Testis (tissue), 3 donors: ENCODE results near the gene LPIN1. TPM values are rescaled to one million over a fixed set of nuclear protein-coding genes. Genes with fewer than 3 reads are reported as not detected.

Source experiments
- DNase-seq: peaks from one replicate; pipeline ENCODE4 v3.0.0-alpha.2; 2019
- H3K27ac ChIP-seq, 2 donors: fragments of 200-600 bp; sonication (generic); one replicate each; pipeline ENCODE4 v1.5.1; 2019
- H3K27me3 ChIP-seq: fragments of 200-600 bp; sonication (generic); one replicate; pipeline ENCODE4 v1.5.1; 2019
- H3K36me3 ChIP-seq: fragments of 200-600 bp; sonication (generic); one replicate; pipeline ENCODE4 v1.5.1; 2017; ENCODE audit warnings: low read depth; ENCODE audit errors: missing control alignments
- H3K4me1 ChIP-seq: fragments of 200-600 bp; sonication (generic); one replicate; pipeline ENCODE4 v1.5.1; 2019
- H3K4me3 ChIP-seq, 2 donors: fragments of 200-600 bp; sonication (generic); one replicate each; pipeline ENCODE4 v1.5.1; 2017 to 2019
- H3K9me3 ChIP-seq: fragments of 200-600 bp; sonication (generic); one replicate; pipeline ENCODE4 v1.5.1; 2017
- CTCF ChIP-seq, 3 experiments: fragments of 450-650 bp in 2 of 3; fragments of 200-600 bp in 1 of 3; sonication (generic) in 1 of 3; IDR thresholded peaks; one replicate each; pipeline ENCODE4 v1.5.1; 2016 to 2019; ENCODE audit warnings: antibody characterized with exemption in 3 of 3, mild to moderate bottlenecking in 2 of 3, moderate library complexity in 1 of 3
- POLR2A ChIP-seq: fragments of 450-650 bp; IDR thresholded peaks from one replicate; pipeline ENCODE4 v1.6.1; 2017; ENCODE audit warnings: antibody characterized with exemption, mild to moderate bottlenecking, moderate library complexity
- WGBS, 2 donors: methylation state at CpG; one replicate each; pipeline ENCODE4 v1.1.5; 2018; 5-methylcytosine and 5-hydroxymethylcytosine counted together
- intact Hi-C: fragments of 100-400 bp; cut with DNase I; formaldehyde crosslinking; loops from one replicate; pipeline ENCODE4 v1.15.1; 2023; ENCODE audit warnings: low total_unique reads
- polyA plus RNA-seq: library from polyadenylated mRNA; stranded (reverse); fragments of 350-450 nt; fragmentation: Illumina TruSeq; extraction: RNeasy Lipid Tissue Mini Kit (QIAGEN cat#74804); gene quantifications from one replicate; pipeline ENCODE4 v1.2.3, GENCODE V29; 2014; ENCODE audit warnings: low read depth, low replicate concordance; ENCODE audit not compliant: insufficient read depth
- total RNA-seq, 2 donors: library from RNA; depleted of rRNA; stranded (reverse); fragments of >200 nt; gene quantifications; one replicate each; pipeline ENCODE4 v1.2.3, GENCODE V29; 2016

LPIN1 gene
- total and polyA plus RNA-seq, 3 donors from 2014 or later = 90.0 to 198 (median 169) TPM

- no peaks in the 10 kb centered on the region for H3K36me3 ChIP-seq
- no peak for TF ChIP-seq CTCF (IDR thresholded peaks at IDR 0.05)
- no peak for TF ChIP-seq POLR2A
- H3K27me3 ChIP-seq = no peaks in the 10 kb centered on the region
- WGBS, 2 donors = 65 to 67% methylated on average over 12 of the region's 12 CpGs
- no peak for DNase-seq
- H3K4me3 ChIP-seq = no peak overlapping the region
- H3K9me3 ChIP-seq = no peaks in the 10 kb centered on the region
- H3K27ac ChIP-seq = no peak overlapping the region
- H3K4me1 ChIP-seq = peaks cover 5% of the 10 kb centered on the region
- intact Hi-C loops = no loop called here
These were observed 120.2 kb downstream of the LPIN1 start for GRCh38 chr2:11866358-11867335.

GRCh38 chr2:11867926-11868325 is 121.5 kb downstream of the LPIN1 start:
- H3K36me3 ChIP-seq = no peaks in the 10 kb centered on the region
- H3K27ac ChIP-seq = no peak overlapping the region
- WGBS, 2 donors = 86 to 100% methylated on average over 2 of the region's 2 CpGs
- no peak for DNase-seq
- no peak overlapping the region for H3K4me3 ChIP-seq
- peaks cover 5% of the 10 kb centered on the region for H3K4me1 ChIP-seq
- TF ChIP-seq CTCF (IDR thresholded peaks at IDR 0.05) = no peak
- TF ChIP-seq POLR2A = no peak
- H3K9me3 ChIP-seq = no peaks in the 10 kb centered on the region
- intact Hi-C loops = no loop called here
- no peaks in the 10 kb centered on the region for H3K27me3 ChIP-seq

GRCh38 chr2:11869391-11869991 is 123.1 kb downstream of the LPIN1 start:
- 82 to 91% methylated on average over 8 of the region's 8 CpGs for WGBS, 2 donors
- Histone ChIP-seq H3K4me3 (no peak overlapping the region), H3K9me3 (no peaks in the 10 kb centered on the region), H3K36me3 (no peaks in the 10 kb centered on the region), H3K4me1 (no peaks in the 10 kb centered on the region), H3K27ac (no peak overlapping the region), H3K27me3 (no peaks in the 10 kb centered on the region)
- intact Hi-C loops = no loop called here
- no peak for DNase-seq
- TF ChIP-seq CTCF (IDR thresholded peaks at IDR 0.05) (no peak), POLR2A (no peak)

GRCh38 chr2:11870064-11870463 is 123.6 kb downstream of the LPIN1 start:
- WGBS, 2 donors = 55 to 69% methylated on average over 2 of the region's 2 CpGs
- H3K4me3 ChIP-seq = no peak overlapping the region
- H3K9me3 ChIP-seq = no peaks in the 10 kb centered on the region
- no peak for DNase-seq
- intact Hi-C loops = no loop called here
- H3K27me3 ChIP-seq = no peaks in the 10 kb centered on the region
- H3K27ac ChIP-seq = no peak overlapping the region
- H3K36me3 ChIP-seq = no peaks in the 10 kb centered on the region
- no peak for TF ChIP-seq CTCF (IDR thresholded peaks at IDR 0.05)
- no peak for TF ChIP-seq POLR2A
- no peaks in the 10 kb centered on the region for H3K4me1 ChIP-seq
